IMR-90 (cell line): ENCODE measurements around the gene UGDH. TPM values are rescaled to one million over a fixed set of nuclear protein-coding genes. Genes with fewer than 3 reads are reported as not detected.
A peak's percentile ranks its signal among the peaks of the same experiment; 100 is the strongest.
"Not testable (repeated sequence)": the region's sequence is repeated elsewhere in the genome, so short reads cannot be mapped to it uniquely, and the experiment has no call there.

Experiments used
- ATAC-seq: fragments of 200-7000 bp; cut with Tn5 transposase; 2 replicates; pipeline ENCODE4 v1.9.1; 2020; ENCODE audit warnings: low read depth, mild to moderate bottlenecking, moderate library complexity
- BruUV-seq: library from RNA; stranded (reverse); fragments of 400-500 nt; replicated peaks from 2 replicates; lab custom pipeline; 2021; lab: Mats Ljungman, UMichigan
- CTCF ChIA-PET: fragments of 300-600 bp; formaldehyde crosslinking; extraction: SDS; loops from one replicate; lab custom pipeline; 2021; ENCODE audit warnings: antibody characterized with exemption; lab: Yijun Ruan, JAX
- POLR2A ChIA-PET: fragments of 300-600 bp; sonication (Branson Sonifier 250); formaldehyde crosslinking; loops from one replicate; lab custom pipeline; 2022; ENCODE audit warnings: antibody characterized with exemption; ENCODE audit not compliant: unreplicated experiment; lab: Charles Lee
- DNase-seq: peaks from one replicate; pipeline ENCODE4 v3.0.0; 2013
- H2AFZ ChIP-seq: replicated peaks from 2 replicates; pipeline ENCODE3; 2013; ENCODE audit warnings: low read length, mild to moderate bottlenecking; ENCODE audit not compliant: poor library complexity
- H2AK5ac ChIP-seq: 2 replicates; pipeline ENCODE4 v1.6.1; 2013; ENCODE audit warnings: low read depth, low read length, inconsistent platforms
- H2AK9ac ChIP-seq: replicated peaks from 2 replicates; pipeline ENCODE3; 2013; ENCODE audit warnings: mild to moderate bottlenecking, low read depth, low read length, moderate library complexity; ENCODE audit not compliant: poor library complexity
- H2BK120ac ChIP-seq: 2 replicates; pipeline ENCODE4 v1.6.1; 2013; ENCODE audit warnings: low read depth, low read length, inconsistent platforms
- H2BK15ac ChIP-seq: 3 replicates; pipeline ENCODE4 v1.6.1; 2013; ENCODE audit warnings: low read depth, low read length, inconsistent platforms
- H2BK20ac ChIP-seq: 2 replicates; pipeline ENCODE4 v1.6.1; 2013; ENCODE audit warnings: low read depth, mild to moderate bottlenecking, inconsistent platforms, low read length, moderate library complexity
- H2BK5ac ChIP-seq: 2 replicates; pipeline ENCODE4 v1.6.1; 2013; ENCODE audit warnings: mild to moderate bottlenecking, low read depth, low read length, inconsistent platforms; ENCODE audit not compliant: poor library complexity, severe bottlenecking
- H3K14ac ChIP-seq: replicated peaks from 2 replicates; pipeline ENCODE4 v1.6.1; 2013; ENCODE audit warnings: low read depth, low read length, inconsistent platforms
- H3K18ac ChIP-seq: 2 replicates; pipeline ENCODE4 v1.6.1; 2013; ENCODE audit warnings: low read depth, low read length, control low read depth
- H3K23ac ChIP-seq: 2 replicates; pipeline ENCODE4 v1.6.1; 2013; ENCODE audit warnings: low read depth, low read length, inconsistent platforms
- H3K27ac ChIP-seq: 2 replicates; pipeline ENCODE4 v1.5.1; 2013; ENCODE audit warnings: mild to moderate bottlenecking, control low read depth, low read length; ENCODE audit not compliant: insufficient read depth
- H3K27me3 ChIP-seq: 2 replicates; pipeline ENCODE4 v1.6.1; 2013; ENCODE audit warnings: low read length; ENCODE audit not compliant: control insufficient read depth, insufficient read depth
- H3K36me3 ChIP-seq: 2 replicates; pipeline ENCODE4 v1.6.1; 2013; ENCODE audit warnings: low read length, mixed read lengths; ENCODE audit not compliant: control insufficient read depth, insufficient read depth
- H3K4ac ChIP-seq: 2 replicates; pipeline ENCODE4 v1.6.1; 2013; ENCODE audit warnings: low read depth, low read length, inconsistent platforms
- H3K4me1 ChIP-seq: 2 replicates; pipeline ENCODE4 v1.6.1; 2013; ENCODE audit warnings: low read length, mixed read lengths; ENCODE audit not compliant: control insufficient read depth, insufficient read depth
- H3K4me2 ChIP-seq: 2 replicates; pipeline ENCODE4 v1.6.1; 2013; ENCODE audit warnings: low read depth, mild to moderate bottlenecking, control low read depth, low read length, moderate library complexity
- H3K4me3 ChIP-seq: 2 replicates; pipeline ENCODE4 v1.5.1; 2013; ENCODE audit warnings: low read depth, mild to moderate bottlenecking, control low read depth, low read length, moderate library complexity; ENCODE audit not compliant: insufficient read depth
- H3K56ac ChIP-seq: 2 replicates; pipeline ENCODE4 v1.6.1; 2013; ENCODE audit warnings: low read length, inconsistent platforms; ENCODE audit not compliant: insufficient read depth; ENCODE audit errors: extremely low read depth
- H3K79me1 ChIP-seq, 2 experiments: 2 replicates each; pipeline ENCODE4 v1.6.1; 2013; ENCODE audit warnings: low read length in 2 of 2, inconsistent platforms in 1 of 2, low read depth in 1 of 2
- H3K9ac ChIP-seq: 2 replicates; pipeline ENCODE4 v1.6.1; 2013; ENCODE audit warnings: low read depth, low read length, control low read depth
- H3K9me1 ChIP-seq: 2 replicates; pipeline ENCODE4 v1.6.1; 2013; ENCODE audit warnings: low read length, inconsistent platforms; ENCODE audit not compliant: insufficient read depth
- H3K9me3 ChIP-seq: 2 replicates; pipeline ENCODE4 v1.6.1; 2013; ENCODE audit warnings: low read length; ENCODE audit not compliant: control insufficient read depth, insufficient read depth
- H4K20me1 ChIP-seq: 2 replicates; pipeline ENCODE4 v1.6.1; 2013; ENCODE audit warnings: low read length, inconsistent platforms; ENCODE audit not compliant: insufficient read depth
- H4K5ac ChIP-seq: 2 replicates; pipeline ENCODE4 v1.6.1; 2013; ENCODE audit warnings: mild to moderate bottlenecking, low read depth, low read length, control low read depth
- H4K8ac ChIP-seq, 2 experiments: 2 replicates each; pipeline ENCODE4 v1.6.1; 2013; ENCODE audit warnings: low read depth in 2 of 2, low read length in 2 of 2, control low read depth in 1 of 2, inconsistent platforms in 1 of 2
- H4K91ac ChIP-seq: 2 replicates; pipeline ENCODE4 v1.6.1; 2013; ENCODE audit warnings: low read depth, low read length, inconsistent platforms; ENCODE audit not compliant: insufficient read depth
- MAFK ChIP-seq: IDR thresholded peaks from 2 replicates; pipeline ENCODE4 v1.6.1; 2012; ENCODE audit warnings: low read depth, low read length, improper control_type of control experiment
- USF2 ChIP-seq: fragments of 150-350 bp; IDR thresholded peaks from 2 replicates; pipeline ENCODE4 v1.6.1; 2017; ENCODE audit warnings: mild to moderate bottlenecking, antibody characterized with exemption, low read length, low read depth
- whole genome bisulfite sequencing, 2 experiments: methylation state at CpG; one replicate each; pipeline versions ENCODE4 v1.1.5 to v1.1.7; 2013; ENCODE audit warnings: missing lambda C conversion rate in 2 of 2; ENCODE audit not compliant: insufficient read length in 1 of 2; ENCODE audit errors: extremely low coverage in 2 of 2; 5-methylcytosine and 5-hydroxymethylcytosine counted together
- dilution Hi-C: fragments of 300-500 bp; cut with HindIII; formaldehyde crosslinking; loops from one replicate; pipeline ENCODE4 v1.14.3; 2018; ENCODE audit warnings: low sequenced_read_pairs; ENCODE audit not compliant: unreplicated experiment
- in situ Hi-C: fragments of 300-500 bp; cut with MboI; formaldehyde crosslinking; loops from 3 replicates; pipeline ENCODE4 v1.14.3; 2019; ENCODE audit warnings: low sequenced_read_pairs, inconsistent platforms, mixed read lengths
- intact Hi-C: fragments of 100-400 bp; cut with micrococcal nuclease; formaldehyde crosslinking; loops from 2 replicates; pipeline ENCODE4 v1.10.0; 2022
- polyA plus RNA-seq, 3 experiments: library from polyadenylated mRNA; depleted of rRNA; stranded (reverse); fragments of >200 nt; gene quantifications; 2 replicates each; pipeline ENCODE4 v1.2.3, GENCODE V29; 2012; ENCODE audit warnings: low replicate concordance in 1 of 3
- total RNA-seq: library from RNA; depleted of rRNA; stranded (reverse); fragments of >200 nt; gene quantifications from 2 replicates; pipeline ENCODE4 v1.2.3, GENCODE V29; 2012

UGDH gene
- total and polyA plus RNA-seq, 2 of the 4 experiments (the other 2 are of a cell fraction) = 69.2 to 257 TPM

GRCh38 chr4:39458505-39459300 lies 68.5 kb downstream of the UGDH start, which contains the start of the genes LIAS and RPL9 (continued):
- TF ChIP-seq USF2 (0 out of 2 replicates have a peak, but pooled peaks have one; percentile 3), MAFK (no peak)

- Histone ChIP-seq H3K23ac (peak overlapping the region; percentile 98), H3K36me3 (peaks cover 27% of the 10 kb centered on the region), H3K14ac (peak overlapping the region; percentile 89), H3K79me1 (peaks cover 23 to 49% of the 10 kb centered on the region in 2 experiments), H4K20me1 (peaks cover 46% of the 10 kb centered on the region), H3K9ac (peak overlapping the region; percentile 86), H2AK9ac (peak overlapping the region; percentile 93), H3K27ac (peak overlapping the region; percentile 70), H3K4me3 (peak overlapping the region; percentile 68), H4K8ac (peak overlapping the region; percentile 14 to 83), H3K4ac (peak overlapping the region; percentile 80), H3K56ac (peak overlapping the region; percentile 93), H2AK5ac (peak overlapping the region; percentile 90), H4K91ac (peak overlapping the region; percentile 51), H3K4me2 (peak overlapping the region; percentile 91), H2AFZ (peak overlapping the region; percentile 78), H2BK5ac (peak overlapping the region; percentile 79), H4K5ac (peak overlapping the region; percentile 19), H3K18ac (peak overlapping the region; percentile 65; the same call in 1 of the 2 replicates)
- H2BK20ac ChIP-seq, dilution Hi-C loops, H2BK120ac ChIP-seq, H3K27me3 ChIP-seq, H3K4me1 ChIP-seq, H3K9me1 ChIP-seq, H2BK15ac ChIP-seq, in situ Hi-C loops, intact Hi-C loops, BruUV-seq, H3K9me3 ChIP-seq, DNase-seq, ATAC-seq: not testable (repeated sequence)
- ChIA-PET CTCF (interaction anchor here (0.9 to 1.1 kb wide), 2 partner anchors 10 to 11 kb away, joined by 3 to 5 read pairs; no protein-coding TSS in a partner anchor), POLR2A (interaction anchor here (0.6 to 1.5 kb wide), 4 partner anchors 9 to 487 kb away, joined by 3 to 4 read pairs (median 3); no protein-coding TSS in a partner anchor)
- WGBS, 2 experiments = 10% methylated on average over 2 of the region's 13 CpGs; no CpG with 5 or more reads in 1 of the 2 experiments
Observed at GRCh38 chr4:39458161-39458504, 69.1 kb downstream of the UGDH start.
